Pulmonary artery endothelial cell (primary cell): ENCODE results near the gene SPATA16. TPM values are rescaled to one million over a fixed set of nuclear protein-coding genes. Genes with fewer than 3 reads are reported as not detected.
A peak's percentile ranks its signal among the peaks of the same experiment; 100 is the strongest.
"Not testable (repeated sequence)": the region's sequence is repeated elsewhere in the genome, so short reads cannot be mapped to it uniquely, and the experiment has no call there.

Experiments used
- DNase-seq: peaks from one replicate; pipeline ENCODE4 v3.0.0-alpha.2; 2011; ENCODE audit warnings: low read depth, low spot score
- total RNA-seq: library from RNA; depleted of rRNA; stranded (reverse); fragments of >200 nt; gene quantifications from 2 replicates; pipeline ENCODE4 v1.2.3, GENCODE V29; 2014

Gene SPATA16
- total RNA-seq, 1 donor from 2014 or later: not detected

- no peak for DNase-seq
Observed at GRCh38 chr3:172892158-172892557, 248.9 kb downstream of the SPATA16 start.

- DNase-seq: no peak
Observed at GRCh38 chr3:172885704-172886103, 255.3 kb downstream of the SPATA16 start.

GRCh38 chr3:172882563-172882962 is 258.5 kb downstream of the SPATA16 start:
- no peak for DNase-seq

GRCh38 chr3:172879381-172879780 is 261.7 kb downstream of the SPATA16 start:
- DNase-seq: not testable (repeated sequence)

- DNase-seq: no peak
Observed at GRCh38 chr3:172877011-172877410, 264.0 kb downstream of the SPATA16 start.

- no peak for DNase-seq
Observed at GRCh38 chr3:172876297-172876696, 264.7 kb downstream of the SPATA16 start.

- DNase-seq: no peak
Observed at GRCh38 chr3:172875039-172875438, 266.0 kb downstream of the SPATA16 start.

GRCh38 chr3:172869784-172870518 is 271.1 kb downstream of the SPATA16 start:
- no peak for DNase-seq

GRCh38 chr3:172869368-172869771 is 271.7 kb downstream of the SPATA16 start:
- no peak for DNase-seq

- DNase-seq: no peak
Observed at GRCh38 chr3:172868582-172869200, 272.3 kb downstream of the SPATA16 start.

GRCh38 chr3:172866726-172867350 is 274.2 kb downstream of the SPATA16 start:
- DNase-seq: not testable (repeated sequence)

GRCh38 chr3:172859041-172859440 is 282.0 kb downstream of the SPATA16 start:
- DNase-seq: no peak

GRCh38 chr3:172856795-172857742 is 284.0 kb downstream of the SPATA16 start:
- DNase-seq: peak; percentile 71

- DNase-seq: no peak
Observed at GRCh38 chr3:172855037-172855436, 286.0 kb downstream of the SPATA16 start.

- DNase-seq: no peak
Observed at GRCh38 chr3:172853921-172854666, 286.9 kb downstream of the SPATA16 start.

GRCh38 chr3:172853005-172853404 is 288.0 kb downstream of the SPATA16 start:
- DNase-seq: no peak

- no peak for DNase-seq
Observed at GRCh38 chr3:172848910-172849309, 292.1 kb downstream of the SPATA16 start.

GRCh38 chr3:172847292-172847691 is 293.7 kb downstream of the SPATA16 start:
- no peak for DNase-seq

- DNase-seq: no peak
Observed at GRCh38 chr3:172846706-172847105, 294.3 kb downstream of the SPATA16 start.

GRCh38 chr3:172846103-172846561 is 294.9 kb downstream of the SPATA16 start:
- no peak for DNase-seq

GRCh38 chr3:172844428-172844827 is 296.6 kb downstream of the SPATA16 start:
- no peak for DNase-seq
